COLO668 (cell line): Measurements from ENCODE around the gene DGCR6L.
"Not testable (repeated sequence)": the region's sequence is repeated elsewhere in the genome, so short reads cannot be mapped to it uniquely, and the experiment has no call there.

Source experiments
- DNase-seq: peaks from one replicate; lab custom pipeline; 2025; ENCODE audit not compliant: unreplicated experiment; lab: John Stamatoyannopoulos, UW

DGCR6L gene

GRCh38 chr22:20310773-20311172, 9.1 kb downstream of the DGCR6L start:
- DNase-seq: not testable (repeated sequence)

- not testable (repeated sequence) for DNase-seq
Measured at GRCh38 chr22:20310180-20310579, 9.7 kb downstream of the DGCR6L start.

GRCh38 chr22:20308806-20309650, 10.8 kb downstream of the DGCR6L start:
- DNase-seq: peak; percentile 37

DNA sequence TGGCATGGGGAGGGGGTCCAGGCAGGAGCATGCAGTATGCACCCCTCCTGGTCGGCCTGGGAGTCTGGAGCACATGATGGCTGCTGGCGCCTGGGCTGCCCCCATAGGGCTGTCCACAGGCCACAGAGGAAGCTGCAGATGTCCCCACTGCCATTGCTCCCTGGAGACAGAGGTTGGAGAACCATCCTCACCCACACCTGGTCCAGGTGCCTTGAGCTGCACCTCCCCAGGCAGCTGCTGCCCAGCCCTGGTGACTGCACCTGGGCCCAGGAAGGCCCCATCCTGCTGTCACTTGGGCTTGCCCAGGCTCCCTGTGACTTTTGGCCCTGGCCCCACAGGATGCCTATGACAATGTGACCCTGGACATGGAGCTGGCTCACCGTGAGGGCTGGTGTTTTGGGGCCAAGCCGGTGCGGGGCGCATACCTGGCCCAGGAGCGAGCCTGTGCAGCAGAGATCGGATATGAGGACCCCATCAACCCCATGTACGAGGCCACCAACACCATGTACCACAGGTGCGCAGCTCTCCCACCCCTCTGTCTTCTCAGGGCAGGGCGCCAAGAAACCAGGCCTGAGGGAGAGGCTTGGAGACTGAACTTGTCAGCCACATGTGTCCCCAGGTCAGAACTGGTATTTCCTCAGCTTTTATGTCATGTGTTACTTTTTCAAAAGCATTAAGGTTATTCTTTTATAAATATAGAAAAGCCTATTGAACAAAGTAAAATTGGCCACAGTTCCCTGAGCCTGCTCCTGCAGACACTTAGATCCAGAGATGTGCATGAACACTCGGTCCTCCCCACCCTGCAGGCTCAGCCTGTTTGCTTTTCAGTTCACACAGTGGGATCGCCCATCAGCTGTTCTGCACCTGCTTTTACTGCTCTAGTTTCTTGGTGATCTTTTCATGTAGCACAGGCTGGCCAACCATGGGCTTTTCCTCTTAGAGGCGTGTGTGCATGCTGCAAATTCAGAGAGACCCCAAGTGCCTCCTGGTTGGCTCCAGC, 12.1 kb downstream of the DGCR6L start:
- peak; percentile 66 for DNase-seq

DNA sequence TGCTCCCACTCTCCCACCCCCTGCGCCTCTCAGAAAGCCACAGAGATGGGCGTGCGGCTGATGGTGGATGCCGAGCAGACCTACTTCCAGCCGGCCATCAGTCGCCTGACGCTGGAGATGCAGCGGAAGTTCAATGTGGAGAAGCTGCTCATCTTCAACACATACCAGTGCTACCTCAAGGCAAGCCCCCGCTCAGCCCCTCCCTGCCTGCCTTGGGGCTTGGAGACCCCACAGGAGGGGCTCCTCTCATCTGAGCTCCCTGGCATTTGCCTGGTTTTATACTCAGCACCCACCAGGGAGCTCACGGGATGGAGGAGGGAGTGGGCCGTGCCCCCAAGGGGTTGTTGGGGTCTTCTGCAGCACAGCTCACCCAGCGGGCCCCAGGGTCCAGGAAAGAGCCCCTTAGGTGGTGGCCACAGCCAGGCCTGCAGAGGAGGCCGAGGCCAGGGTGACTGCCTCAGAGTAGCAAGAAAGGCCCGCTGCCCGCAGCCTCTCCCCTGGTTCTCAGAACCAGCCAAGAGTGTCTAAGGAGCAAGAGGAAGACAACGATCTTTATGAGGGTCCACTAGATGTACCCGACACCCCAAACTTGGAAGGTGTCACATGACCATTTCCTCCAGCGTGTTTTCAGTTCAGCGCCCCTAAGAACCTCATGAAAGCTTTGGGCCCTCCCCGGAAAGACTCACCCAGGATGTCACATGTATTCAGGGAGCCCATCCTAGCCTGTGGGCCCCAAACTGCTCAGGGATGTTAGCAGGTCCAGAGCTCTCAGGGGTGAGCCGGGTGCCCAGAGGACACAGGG, 13.0 kb downstream of the DGCR6L start:
- DNase-seq: not testable (repeated sequence)

DNA sequence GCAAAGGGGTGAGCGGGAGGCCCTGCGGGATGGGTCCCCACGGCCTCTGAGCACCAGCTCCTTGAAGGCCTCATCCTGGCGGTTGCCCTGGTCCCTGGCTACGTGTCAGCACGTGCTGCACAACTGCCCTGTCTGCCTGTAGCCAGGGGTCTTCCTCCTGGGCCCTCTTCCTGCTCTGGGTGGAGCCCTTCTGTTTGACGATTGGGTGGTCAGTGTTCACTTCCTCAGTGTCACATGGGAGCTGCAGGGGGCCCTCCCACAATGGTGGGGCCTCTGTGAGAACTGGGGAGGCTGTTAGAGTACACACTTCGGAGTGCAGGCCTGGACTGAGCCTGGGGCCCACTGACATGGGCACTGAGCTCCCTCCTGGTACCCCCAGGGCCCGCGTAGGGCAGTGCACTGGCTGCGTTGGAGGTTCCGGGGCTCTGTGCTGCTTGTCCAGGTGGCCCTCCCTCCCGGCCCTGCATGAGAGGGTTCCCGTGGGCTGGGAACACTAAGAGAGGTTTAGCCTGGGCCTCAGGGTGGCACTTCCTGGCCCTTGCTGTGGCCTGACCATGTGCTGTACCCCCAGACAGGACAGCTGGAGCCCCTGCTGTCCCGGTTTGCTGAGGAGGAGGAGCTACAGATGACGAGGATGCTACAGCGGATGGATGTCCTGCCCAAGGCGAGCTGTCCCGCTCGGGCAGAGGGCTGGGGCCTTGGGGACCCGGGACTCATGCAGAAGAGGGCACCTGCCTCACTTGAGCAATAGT, 13.8 kb downstream of the DGCR6L start:
- DNase-seq: no peak

DNA sequence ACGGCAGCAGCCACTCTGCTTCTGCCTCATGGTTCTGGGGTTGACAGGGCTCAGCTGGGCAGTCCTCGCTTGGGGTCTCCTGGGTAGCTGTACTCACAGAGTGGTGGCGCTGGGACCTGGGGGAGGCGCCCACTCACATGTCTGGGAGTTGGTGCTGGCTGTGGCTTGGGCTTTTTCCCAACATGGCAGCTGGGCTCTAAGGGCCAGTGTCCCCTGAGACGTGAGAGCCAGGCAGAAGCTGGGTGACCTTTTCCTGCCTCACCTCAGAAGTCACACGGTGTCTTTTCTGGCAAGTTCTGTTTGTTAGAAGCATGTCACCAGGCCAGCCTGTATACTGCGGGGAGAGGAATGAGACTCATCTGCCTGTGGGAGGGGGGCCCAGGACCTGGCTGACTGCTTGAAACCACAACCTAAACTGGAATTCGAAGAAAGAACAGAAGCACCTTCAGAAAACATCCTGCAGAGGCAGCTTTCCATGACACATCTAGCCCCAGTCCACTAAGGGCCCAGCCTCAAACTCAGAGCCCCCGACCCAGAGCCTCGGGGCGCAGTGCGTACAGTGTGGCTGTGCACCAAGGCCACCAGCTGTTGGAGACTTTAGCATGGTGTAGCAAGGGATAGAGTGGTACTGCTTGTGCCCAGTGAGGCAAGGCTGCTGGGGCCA, 14.5 kb downstream of the DGCR6L start:
- not testable (repeated sequence) for DNase-seq

GRCh38 chr22:20304646-20305045, 15.2 kb downstream of the DGCR6L start:
- no peak for DNase-seq

GRCh38 chr22:20303229-20303534, 16.7 kb downstream of the DGCR6L start:
- not testable (repeated sequence) for DNase-seq

DNA sequence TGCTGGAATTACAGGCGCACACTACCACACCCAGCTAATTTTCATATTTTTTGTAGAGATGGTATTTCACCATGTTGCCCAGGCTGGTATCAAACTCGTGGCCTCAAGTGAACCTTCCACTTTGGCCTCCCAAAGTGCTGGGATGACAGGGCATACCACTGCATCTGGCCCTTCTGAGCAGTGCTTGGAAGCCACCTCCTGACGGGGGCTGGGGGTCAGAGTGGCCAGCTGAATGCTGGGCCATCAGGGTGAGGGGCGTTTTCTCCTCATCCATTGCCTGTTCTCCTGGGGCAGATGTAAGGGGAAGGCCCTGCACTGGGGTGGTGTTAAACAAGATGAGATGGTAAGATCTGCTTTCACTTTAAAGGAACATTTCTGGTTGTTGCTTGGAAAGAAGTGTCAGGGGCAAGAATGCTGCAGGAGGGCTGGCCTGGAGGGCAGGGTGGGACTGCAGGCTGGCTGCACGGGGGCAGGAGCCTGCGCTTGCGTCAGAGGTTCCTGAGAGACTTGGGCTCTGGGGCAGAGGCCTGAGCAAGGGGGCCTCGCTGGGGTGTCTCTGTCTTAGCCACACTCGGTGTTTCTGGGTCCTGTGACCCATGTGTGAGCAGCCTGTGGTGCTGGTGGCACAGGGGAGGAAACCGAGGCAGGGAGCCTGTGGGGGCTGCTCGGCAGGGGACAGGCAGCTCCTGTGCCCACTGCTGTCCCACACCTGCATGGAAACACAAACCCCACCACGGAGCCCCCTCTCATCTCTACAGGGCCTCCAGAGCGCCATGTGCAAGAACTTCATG, 17.2 kb downstream of the DGCR6L start:
- no peak for DNase-seq

DNA sequence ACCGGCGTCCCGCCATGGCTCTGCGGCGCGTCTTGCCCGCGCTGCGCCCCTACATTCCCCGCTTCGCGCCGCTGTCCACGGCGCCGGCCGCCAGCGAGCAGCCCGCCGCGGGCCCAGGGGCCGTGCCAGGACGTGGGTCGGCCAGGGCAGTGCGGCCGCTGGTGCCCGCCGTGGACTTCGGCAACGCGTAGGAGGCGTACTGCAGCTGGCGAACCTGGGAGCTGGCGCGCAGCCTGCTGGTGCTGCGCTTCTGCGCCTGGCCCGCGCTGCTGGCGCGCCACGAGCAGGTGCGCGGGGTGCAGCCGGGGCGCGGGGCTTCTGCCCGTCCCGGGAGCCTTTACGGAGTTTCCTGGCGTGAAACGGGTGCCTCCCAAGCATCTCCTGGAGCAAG, 20.1 kb downstream of the DGCR6L start:
- DNase-seq: peak; percentile 50

DNA sequence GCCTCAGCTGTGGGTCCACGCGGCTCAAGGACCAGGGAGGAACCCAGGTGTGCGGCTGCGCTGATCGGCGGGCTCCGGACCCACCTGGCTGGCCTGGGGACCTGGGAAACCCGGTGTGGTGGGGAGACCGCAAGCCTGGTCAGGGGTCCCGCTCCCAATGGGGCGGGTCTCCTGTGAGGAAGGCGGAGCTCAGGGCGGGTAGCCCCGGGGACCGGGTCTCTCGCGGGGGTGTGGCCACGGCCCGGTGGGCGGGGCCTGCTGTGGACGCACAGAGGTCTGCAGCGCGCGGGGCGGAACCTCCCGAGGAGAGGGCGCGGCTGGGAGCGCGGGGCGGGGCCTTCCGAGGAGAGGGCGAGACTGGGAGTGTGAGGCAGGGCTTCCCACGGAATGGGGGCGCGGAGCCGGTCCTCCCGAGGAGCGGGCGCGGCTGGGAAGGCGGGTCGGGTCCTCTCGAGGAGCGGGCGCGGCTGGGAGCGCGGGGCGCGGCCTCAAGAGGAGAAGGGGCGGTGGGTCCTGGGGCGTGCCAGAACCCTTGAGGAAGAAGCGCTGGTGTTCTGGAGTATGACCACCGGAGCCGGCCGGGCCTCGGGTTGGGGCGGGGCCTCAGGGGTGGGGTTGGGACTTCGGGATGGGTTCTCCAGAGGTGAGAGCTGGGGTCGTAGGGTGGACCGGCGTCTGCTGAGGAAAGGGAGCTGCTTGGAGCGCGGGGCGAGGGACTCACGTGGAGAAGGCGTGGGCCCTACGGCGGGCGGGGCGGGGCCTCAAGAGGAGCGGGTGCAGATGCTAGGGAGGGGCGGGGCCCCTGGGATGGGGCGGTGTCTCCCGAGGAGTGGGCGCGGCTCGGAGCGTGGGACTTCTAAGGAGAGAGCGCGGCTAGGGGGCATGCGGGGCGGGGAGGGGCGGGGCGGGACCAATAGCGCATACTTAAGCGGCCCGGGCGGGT, 20.8 kb downstream of the DGCR6L start:
- peak; percentile 88 for DNase-seq

DNA sequence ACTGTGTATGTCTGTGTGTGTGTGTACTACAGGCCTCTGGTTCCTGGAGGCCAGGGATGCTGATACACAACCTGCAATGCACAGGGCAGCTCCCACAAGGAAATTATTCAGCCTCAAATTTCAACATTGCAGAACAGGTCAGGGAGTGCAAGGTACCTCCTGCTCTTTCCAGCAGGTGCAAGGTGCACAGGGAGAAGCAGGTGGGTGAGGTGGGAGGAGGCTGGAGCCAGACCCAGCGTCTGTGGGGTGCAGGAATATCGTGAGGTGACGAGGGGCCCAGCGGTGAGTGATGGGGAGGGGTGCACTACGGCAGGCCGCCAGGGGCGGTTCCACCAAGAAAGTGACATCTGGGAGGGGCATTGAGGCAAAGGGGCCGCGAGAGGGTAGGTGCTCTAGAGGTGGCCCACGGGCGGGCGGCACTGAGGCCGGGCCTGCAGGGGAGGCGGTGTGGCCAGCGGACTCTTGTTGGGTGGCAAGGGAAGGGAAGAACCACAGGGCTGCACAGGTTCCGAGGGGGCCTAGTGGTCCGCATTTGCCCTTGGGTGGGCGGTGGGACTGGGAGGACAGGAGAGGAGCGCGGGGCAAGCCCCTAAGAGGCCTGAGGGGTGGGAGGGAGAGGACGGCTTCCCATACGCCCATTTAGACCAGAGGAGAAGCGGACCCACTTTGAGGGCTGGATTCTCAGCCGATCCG, 21.6 kb downstream of the DGCR6L start:
- peak; percentile 31 for DNase-seq

GRCh38 chr22:20297414-20298109, 22.3 kb downstream of the DGCR6L start:
- no peak for DNase-seq

GRCh38 chr22:20296598-20296997, 23.3 kb downstream of the DGCR6L start:
- no peak for DNase-seq

DNA sequence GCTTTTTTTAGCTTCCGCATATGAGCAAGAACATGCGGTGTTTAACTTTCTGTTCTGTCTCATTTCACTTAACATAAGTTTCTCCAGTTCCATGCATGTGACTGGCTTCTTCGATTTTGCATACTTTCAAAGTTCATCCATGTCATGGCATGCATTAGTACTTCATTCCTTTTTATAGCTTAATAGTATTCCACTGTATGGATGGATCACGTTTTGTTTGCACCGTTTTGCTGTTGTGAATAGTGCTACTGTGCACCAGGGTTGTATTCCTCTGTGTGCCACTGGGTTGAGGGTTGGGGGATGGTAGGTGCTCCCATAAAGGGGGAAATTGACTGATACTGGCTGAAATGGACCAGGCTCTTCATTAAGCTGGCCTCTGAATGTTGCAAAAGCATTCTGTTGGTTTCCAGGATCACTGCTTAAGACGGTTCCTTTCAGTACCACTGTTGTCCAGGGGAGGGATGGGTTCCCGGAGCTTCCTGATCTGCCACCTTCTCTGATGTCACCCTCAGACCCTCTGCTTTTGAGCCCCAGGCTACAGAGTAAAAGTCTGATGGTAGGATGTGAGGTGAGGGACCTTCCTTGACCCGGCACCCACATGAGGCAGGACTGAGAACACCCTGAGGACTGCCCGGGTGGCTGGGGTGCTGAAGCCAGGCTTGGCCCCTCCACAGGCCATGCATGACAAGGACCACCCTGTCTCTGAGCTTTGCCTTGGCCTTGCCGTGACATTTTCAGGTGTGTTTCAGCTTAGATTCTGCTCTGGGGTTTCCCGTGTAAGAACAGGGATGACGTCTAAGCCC, 24.4 kb downstream of the DGCR6L start:
- DNase-seq: no peak
